Left colon (tissue), 2 donors: ENCODE results near the gene FAN1. TPM values are rescaled to one million over a fixed set of nuclear protein-coding genes. Genes with fewer than 3 reads are reported as not detected.
A peak's percentile ranks its signal among the peaks of the same experiment; 100 is the strongest.
"Not testable (repeated sequence)": the region's sequence is repeated elsewhere in the genome, so short reads cannot be mapped to it uniquely, and the experiment has no call there.

Experiments used
- ATAC-seq: fragments of 200-7000 bp; cut with Tn5 transposase; one replicate; pipeline ENCODE4 v1.9.1; 2020; ENCODE audit warnings: mild to moderate bottlenecking, moderate library complexity
- DNase-seq, 2 donors: peaks; one replicate each; pipeline ENCODE4 v3.0.0-alpha.2; 2020
- intact Hi-C, 2 donors: fragments of 100-400 bp; cut with DNase I in 1 of 2; cut with micrococcal nuclease in 1 of 2; formaldehyde crosslinking; loops; one replicate each; pipeline versions ENCODE4 v1.11.2 to v1.14.0; 2022; cut with DNase I, micrococcal nuclease
- long read RNA-seq: library from polyadenylated mRNA; unstranded; transcript quantifications from one replicate; pipeline ENCODE4 v2.0.0, GENCODE V29; 2021
- total RNA-seq, 2 donors: library from RNA; stranded (reverse); fragmentation: NEBNext Ultra II Directional; extraction: Animal tissue kit (Norgen Biotek cat#: 25700); gene quantifications; one replicate each; pipeline ENCODE4 v1.2.1, GENCODE V29; 2021
- donor health status: DM: no; HTN: no; CAD: no.
- donor health status: DM: yes; HTN: yes; CAD: no.

The FAN1 gene
- total RNA-seq: 10 to 100 TPM in 1 of 2 donors, 1 to 10 TPM in 1; 8.4 to 15.8 TPM
- long read RNA-seq, full-length matches to known transcripts: 3 of 13 reads
- long read RNA-seq, partial matches to known transcripts: 3 of 13 reads
- long read RNA-seq, other reads (novel, unspliced or antisense): 7 of 13 reads

DNA sequence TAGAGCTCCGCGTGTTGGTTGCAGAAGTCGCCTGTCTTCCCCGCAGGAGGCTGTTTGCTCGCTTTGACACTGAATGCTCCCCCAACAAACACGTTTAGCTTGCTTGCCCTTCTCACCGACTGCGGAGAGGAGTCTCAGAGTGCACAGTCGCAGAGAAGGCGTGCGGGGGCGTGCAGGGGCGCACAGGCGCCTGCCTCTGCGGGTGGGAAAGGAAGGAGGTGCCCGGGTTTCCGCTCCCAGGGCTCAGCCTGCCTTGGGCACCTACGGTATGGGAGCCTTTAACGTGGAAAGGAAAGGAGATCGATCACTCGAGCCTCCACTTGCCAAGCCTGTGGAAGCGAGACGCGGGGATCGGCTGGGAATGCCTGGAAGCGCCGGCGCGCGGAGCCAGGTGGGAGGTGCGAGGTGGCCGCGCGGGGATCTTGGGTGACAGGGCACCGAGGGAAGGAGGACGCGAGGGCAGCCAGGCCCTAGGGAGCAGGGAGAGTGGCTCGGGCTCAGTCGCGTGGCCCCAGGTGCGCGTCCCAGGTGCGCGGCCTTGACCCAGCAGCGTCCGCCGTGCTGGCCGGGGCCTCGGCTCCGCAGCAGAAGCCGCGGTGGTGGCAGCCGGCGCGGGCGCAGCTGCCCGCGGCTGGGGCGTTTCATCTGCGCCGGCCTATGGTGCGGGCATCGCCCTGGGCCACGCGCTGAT lies at the start of gene FAN1:
FAN1 (plus strand) TSS at position 419 of the 691 bp plus-strand sequence. CDS start 749 bp downstream, outside the sequence.
- intact Hi-C loops: no loop called here
- peak; percentile 76 to 92 for DNase-seq

DNA sequence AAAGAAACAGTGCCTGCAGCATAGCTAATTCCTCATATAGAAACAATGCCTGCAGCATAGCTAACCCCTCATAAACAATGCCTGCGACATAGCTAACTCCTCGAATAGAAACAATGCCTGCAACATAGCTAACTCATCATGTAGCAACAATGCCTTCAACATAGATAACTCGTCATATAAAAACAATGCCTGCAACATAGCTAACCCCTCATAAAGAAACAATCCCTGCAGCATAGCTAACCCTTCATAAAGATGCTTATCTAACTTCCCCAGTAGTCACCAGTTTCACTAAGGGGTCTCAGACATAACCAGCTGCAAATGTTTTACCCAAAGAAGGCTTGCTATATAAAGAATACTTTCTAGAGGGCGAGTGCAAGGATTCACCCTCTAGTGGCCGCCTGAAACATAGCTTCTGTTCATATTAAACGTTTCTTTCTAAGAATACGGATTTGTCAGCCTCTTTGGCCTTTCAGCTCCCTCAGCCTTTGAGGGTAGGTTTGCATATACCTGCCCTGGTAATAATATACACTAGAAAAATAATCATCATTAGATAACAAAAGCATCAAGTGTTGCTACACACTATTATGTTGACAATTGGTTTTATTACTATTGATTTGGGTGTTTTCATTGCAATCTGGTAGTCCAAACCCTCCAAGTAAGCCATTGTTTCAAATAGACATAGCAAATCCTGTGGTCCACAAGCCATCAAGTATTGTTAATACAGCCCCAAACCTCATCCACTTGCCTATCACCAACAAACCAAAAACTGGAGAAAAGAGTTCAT lies 44.4 kb upstream of the FAN1 start:
- no peak for DNase-seq
- intact Hi-C loops: no loop called here
- peak; percentile 52 for ATAC-seq

More for the DNA sequence above, at the start of gene FAN1:
- ATAC-seq: peak; percentile 95

DNA sequence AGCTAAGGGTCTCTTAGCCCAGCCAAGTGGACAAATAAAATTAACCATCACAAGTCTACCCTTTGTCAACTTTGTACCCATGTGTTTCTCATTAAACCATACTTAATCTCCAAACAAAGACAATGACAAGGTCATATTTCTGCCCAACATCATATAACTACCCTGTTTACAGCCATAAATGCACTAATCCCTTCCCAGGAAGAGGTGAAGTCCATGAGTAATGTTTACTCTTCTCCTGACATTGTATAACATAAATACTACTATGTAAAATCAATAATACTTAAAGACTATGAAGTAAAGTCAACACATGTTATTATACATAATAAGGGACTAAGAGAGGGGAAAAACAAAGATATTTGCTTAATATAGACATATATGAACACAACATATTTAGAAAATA lies 38.5 kb upstream of the FAN1 start:
- DNase-seq (no peak), ATAC-seq (peak; percentile 95)
- intact Hi-C loops: no loop called here

DNA sequence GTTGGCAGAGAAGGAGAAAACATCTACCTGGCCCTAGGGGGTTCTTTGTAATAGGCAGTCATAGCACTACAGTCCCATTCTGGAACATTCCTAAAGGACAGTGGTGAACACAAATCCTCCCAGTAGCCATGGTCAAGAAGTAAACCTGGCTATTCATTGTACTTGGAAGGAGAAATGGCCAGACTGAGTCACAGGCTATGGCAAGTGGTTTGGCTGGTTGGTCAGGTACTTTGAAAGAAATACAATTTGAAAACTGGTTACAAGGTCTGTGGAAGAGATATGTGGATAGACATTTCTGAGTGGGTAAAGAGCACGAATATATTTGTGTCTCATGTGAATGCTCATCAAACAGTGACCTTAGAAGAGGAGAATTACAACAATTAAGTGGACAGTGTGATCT lies 33.0 kb upstream of the FAN1 start:
- intact Hi-C loops: no loop called here
- ATAC-seq: no peak
- DNase-seq: no peak

DNA sequence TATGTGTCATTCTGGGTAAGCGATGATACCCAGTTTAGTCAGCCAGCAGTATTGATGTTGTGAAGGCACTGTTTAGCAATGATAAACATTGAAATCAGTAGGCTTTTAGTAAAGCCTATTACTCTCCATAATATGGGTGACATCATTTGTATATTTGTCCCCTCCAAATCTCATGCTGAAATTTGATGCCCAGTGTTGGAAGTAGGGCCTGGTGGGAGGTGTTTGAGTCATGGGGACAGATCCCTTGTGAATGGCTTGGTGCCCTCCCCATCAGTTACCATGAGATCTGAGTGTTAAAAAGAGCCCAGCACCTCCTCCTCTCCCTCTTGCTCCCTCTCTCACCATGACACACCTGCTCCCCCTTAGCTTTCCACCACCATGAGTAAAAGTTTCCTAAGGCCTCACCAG lies 31.4 kb upstream of the FAN1 start:
- intact Hi-C loops: no loop called here
- DNase-seq: no peak
- ATAC-seq: no peak

DNA sequence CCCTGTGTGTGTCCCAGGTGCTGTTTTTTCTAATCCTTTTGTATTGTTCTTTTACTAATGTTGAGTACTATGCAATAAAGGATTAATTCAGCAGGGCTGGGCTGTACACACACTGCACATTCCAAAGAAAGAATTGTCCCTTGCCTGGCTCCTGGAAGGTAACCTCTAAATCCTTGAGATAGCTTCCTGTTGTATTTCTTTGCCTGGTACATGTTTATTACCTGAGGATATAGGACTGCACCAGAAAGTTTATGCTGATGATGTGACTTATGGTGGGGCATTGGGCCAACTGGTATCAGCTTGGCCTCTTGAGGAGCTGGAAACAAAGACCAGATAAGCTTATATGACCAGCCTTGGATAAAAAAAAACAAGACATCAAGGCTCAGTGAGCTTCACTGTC lies 26.6 kb upstream of the FAN1 start:
- ATAC-seq: peak; percentile 66
- DNase-seq: no peak
- intact Hi-C loops: no loop called here

DNA sequence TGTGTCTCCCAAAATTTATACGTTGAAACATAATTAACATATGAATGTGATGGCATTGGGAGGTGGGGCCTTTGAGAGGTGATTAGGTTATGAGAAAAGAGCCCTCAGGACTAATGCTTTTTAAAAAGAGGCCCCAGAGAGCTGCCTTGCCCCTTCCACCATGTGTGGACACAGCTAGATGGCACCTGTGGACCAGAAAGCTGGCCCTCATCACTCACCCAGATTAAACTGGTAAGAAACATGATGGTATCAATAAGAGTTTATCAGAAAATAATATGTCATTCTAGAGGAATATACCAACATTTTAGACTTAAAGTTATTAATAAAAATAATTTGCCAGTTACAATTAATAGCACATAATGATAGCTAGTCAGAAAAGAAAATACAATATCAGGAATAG lies 25.2 kb upstream of the FAN1 start:
- intact Hi-C loops: no loop called here
- no peak for ATAC-seq
- no peak for DNase-seq

DNA sequence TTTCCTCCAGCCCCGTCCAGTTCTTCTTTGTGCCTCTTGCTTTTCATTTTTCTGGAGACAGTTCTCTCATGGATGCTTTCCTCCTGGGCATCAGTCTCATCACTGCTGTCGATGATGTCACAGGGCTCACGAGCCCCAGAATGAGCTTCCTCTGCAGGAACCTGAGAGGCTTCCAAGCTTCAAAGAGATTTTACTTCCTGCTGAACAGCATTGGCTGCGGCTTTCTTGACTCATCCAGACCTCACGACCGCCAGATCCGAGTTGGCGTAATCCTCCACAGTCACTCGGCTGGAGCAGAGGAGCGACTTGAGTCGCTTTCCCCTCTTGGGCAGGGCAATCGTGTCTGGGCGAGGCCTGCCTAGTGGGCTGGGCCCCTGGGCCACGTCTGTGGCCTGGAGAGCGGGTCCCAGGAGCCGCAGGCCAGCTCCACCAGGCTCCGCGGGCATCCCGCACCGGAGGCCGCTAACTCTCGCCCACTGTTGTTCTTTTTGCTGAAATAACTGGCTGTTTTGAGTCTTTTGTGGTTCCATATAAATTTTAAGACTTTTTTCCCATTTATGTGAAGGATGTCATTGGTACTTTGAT lies 20.8 kb upstream of the FAN1 start:
- ATAC-seq (no peak), DNase-seq (no peak)
- intact Hi-C loops: no loop called here

DNA sequence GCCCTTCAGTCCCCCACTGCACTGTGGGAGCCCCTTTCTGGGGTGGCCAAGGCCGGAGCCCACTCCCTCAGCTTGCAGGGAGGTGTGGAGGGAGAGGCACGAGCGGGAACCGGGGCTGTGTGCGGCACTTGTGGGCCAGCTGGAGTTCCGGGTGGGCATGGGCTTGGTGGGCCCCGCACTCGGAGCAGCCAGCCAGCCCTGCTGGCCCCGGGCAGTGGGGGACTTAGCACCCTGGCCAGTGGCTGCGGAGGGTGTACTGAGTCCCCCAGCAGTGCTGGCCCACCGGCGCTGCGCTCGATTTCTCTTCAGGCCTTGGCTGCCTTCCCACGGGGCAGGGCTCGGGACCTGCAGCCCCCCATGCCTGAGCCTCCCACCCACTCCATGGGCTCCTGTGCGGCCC lies 20.0 kb upstream of the FAN1 start:
- intact Hi-C loops, ATAC-seq, DNase-seq: not testable (repeated sequence)

DNA sequence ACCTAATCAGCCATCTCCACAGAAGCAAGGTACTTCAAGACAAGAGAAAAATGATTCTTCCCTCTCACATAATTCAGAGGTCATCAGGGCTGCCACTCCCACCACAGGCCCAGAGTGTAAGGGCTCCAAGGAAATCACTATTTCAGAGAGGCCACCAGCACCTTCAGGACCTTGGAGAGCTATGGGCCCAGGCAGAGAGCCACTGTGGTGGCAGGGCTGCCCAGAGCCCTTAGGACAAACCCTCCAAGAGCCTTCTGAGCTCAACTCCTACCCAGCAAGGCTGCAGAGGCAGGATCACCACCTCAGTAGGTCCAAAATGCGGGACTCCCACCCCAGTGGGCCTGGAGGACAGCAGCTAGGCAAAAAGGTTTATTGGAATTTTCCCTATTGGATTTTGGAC lies 17.9 kb upstream of the FAN1 start:
- DNase-seq (no peak), ATAC-seq (peak; percentile 33)
- intact Hi-C loops: no loop called here

DNA sequence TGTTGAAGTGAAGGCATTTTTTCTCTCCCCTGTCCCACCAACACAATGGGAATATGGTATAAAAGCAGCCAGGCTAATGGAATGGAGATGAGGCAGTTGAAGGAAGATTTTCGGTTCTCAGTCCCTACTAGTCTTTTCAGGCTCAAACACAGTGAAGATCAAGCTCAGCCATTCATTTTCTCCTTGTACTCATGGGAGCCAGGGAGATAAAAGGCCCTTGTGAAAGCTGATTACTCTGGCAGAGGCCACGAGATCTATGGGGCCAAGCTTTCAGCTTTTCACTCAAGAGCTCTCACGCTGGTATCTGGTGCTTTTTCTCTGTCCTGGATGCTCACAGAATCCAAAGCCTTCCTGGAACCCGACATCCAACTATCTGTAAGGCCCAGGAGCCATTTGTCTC lies 14.5 kb upstream of the FAN1 start:
- no peak for ATAC-seq
- intact Hi-C loops: no loop called here
- DNase-seq: no peak

DNA sequence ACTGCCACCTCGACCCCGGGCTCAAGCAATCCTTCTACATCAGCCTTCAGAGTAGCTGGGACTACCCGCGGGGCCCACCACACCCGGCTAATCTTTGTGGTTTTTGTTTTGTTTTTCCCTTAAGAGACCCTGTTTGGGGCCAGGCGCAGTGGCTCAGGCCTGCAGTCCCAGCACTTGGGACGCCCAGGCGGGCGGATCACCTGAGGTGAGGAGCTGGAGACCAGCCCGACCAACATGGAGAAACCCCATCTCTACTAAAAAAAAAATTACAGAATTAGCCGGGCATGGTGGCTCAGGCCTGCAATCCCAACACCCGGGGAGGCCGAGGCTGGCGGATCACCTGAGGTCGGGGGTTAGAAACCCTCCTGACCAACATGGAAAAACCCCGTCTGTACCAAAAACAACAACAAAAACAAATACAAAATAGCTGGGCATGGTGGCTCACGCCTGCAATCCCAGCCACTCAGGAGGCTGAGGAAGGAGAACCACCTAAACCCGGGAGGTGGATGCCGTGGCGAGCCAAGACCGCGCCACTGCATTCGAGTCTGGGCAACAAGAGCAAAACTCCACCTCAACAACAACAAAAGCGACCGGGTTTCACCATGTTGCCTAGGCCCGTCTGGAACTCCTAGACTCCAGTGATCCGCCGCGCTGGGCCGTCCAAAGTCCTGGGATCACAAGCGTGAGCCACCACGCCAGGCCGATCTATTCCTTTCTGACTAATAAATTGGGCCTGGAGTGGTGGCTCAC lies 8.1 kb upstream of the FAN1 start:
- ATAC-seq: no peak
- intact Hi-C loops: no loop called here
- DNase-seq: no peak

DNA sequence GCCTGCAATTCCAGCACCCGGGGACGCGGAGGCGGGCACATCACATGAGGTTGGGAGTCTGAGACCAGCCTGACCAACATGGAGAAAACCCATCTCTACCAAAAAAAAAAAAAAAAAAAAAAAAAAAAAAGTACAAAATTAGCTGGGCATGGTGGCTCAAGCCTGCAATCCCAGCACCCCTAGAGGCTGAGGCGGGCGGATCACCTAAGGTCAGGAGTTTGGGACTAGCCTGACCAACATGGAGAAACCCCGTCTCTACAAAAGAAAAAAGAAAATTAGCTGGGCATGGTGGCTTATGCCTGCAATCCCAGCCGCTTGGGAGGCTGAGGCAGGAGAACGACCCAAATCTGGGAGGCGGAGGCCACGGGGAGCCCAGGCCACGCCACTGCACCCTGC lies 7.5 kb upstream of the FAN1 start:
- ATAC-seq (no peak), DNase-seq (no peak)
- intact Hi-C loops: no loop called here

DNA sequence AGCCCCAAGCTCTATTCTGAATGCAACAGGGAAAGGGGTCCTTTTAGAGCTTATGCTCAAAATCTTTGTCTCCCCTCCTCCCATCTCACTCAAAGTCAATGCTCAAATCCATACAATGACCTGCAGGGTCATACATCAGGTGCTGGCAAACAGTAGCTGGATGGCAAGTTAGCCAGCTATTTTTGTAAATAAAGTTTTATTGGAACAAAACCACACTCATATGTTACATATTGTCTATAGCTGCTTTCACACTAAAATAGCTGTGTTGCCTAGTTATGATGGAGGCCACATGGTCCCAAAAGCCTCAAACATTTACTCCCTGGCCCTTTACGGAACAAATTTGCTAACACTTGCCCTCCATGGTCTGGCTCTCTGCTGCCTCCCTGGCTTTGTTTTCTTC lies 1.8 kb upstream of the FAN1 start:
- ATAC-seq (no peak), DNase-seq (no peak)
- intact Hi-C loops: no loop called here

DNA sequence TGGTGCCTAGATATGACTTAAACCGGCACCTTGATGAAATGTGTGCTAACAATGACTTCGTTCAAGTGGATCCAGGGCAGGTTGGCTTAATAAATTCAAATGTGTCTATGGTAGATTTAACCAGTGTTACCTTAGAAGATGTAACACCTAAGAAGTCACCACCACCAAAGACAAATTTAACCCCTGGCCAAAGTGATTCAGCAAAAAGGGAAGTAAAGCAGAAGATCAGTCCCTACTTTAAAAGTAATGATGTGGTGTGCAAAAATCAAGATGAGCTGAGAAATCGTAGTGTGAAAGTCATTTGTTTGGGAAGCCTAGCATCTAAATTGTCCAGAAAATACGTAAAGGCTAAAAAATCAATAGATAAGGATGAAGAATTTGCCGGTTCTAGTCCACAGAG lies 1.1 kb downstream of the FAN1 start:
- DNase-seq (no peak), ATAC-seq (no peak)
- intact Hi-C loops: no loop called here

DNA sequence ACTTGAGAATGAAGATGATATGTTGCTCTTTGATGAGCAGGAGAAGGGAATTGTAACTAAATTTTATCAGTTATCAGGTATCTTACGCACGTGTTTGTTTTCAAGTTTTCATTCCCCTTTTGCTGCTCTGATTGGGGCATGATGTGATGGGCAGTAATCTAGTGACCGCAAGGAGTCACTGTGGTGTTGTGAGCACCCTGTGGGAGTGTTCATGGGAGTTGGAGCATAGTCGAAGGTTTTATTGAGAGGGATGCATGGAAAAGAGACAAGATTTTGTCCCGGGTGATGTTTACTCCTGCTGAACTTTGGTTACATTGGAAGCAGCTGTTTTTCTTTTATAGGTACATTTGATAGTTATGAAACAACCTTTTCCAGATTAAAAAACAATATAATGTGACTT lies 2.1 kb downstream of the FAN1 start:
- ATAC-seq: peak; percentile 63
- intact Hi-C loops: no loop called here
- peak in 1 of 2 donors; percentile 40 for DNase-seq

DNA sequence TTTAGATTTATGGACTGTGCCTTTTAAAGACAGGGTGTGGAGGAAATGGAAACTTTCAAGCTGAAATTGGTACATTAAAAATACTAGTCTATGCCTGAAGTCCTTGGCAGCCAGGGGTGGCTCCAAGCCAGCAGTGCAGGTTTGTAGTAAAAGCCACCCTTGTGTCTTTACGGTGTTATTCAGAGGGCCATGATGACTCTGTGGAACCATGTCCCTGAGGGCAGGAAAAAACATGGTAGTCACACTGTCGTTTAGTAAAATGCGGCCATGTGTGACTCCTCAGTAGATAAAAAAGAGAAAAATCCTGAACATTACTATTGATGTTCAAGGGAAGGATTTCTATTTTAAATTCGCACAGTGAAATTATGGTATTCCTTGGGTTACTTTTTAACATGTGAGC lies 2.7 kb downstream of the FAN1 start:
- ATAC-seq (peak; percentile 45), DNase-seq (peak; percentile 34 to 68)
- intact Hi-C loops: no loop called here

DNA sequence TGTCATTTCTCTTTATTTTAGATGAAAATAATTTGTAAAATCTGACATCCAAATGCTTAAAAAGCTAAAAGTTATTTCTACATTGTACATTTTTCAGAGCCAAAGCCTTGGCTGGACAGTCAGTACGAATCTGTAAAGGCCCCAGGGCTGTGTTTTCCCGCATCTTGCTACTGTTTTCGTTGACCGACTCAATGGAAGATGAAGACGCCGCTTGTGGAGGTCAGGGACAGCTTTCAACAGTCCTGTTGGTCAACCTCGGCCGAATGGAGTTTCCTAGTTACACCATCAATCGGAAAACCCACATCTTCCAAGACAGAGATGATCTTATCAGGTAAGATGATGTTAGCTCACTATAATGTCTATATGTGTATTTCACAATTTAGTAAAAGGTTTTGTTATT lies 10.0 kb downstream of the FAN1 start:
- no peak for ATAC-seq
- intact Hi-C loops: no loop called here
- no peak for DNase-seq

DNA sequence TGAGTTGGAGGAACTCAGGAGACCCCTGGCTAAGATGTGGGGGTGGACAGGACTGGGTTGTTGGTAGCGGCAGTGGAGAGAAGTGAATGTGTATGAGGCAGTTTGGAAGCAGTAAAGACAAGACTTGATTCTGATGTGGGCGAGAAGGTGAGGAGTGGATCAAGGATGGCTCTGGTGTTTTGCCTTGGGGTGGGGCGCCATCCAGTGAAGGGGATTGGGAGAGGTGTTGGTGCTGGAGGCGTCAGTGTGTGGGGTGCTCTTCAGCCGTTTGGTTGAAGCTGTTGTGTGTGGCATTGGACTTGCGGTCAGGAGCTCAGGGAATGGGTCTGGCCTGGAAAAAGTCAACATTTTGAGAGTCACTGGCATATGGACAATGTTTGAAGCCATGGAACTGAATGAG lies 13.3 kb downstream of the FAN1 start:
- ATAC-seq (no peak), DNase-seq (no peak)
- intact Hi-C loops: no loop called here
